Gastrocnemius medialis (tissue), 4 donors: Measurements from ENCODE around the gene BLOC1S4.

Experiments
- CTCF ChIP-seq, 5 experiments: fragments of 450-650 bp in 3 of 5; fragments of 200-600 bp in 2 of 5; sonication (generic) in 2 of 5; IDR thresholded peaks in 4 of 5; conservative IDR thresholded peaks in 1 of 5; 1 replicate in 4 of 5; 2 replicates in 1 of 5; pipeline ENCODE4 v1.5.1; 2016 to 2019; ENCODE audit warnings: antibody characterized with exemption in 5 of 5, mild to moderate bottlenecking in 3 of 5, moderate library complexity in 3 of 5
- POLR2A ChIP-seq, 2 donors: fragments of 450-650 bp; IDR thresholded peaks; one replicate each; pipeline ENCODE4 v1.6.1; 2017; ENCODE audit warnings: antibody characterized with exemption in 2 of 2, mild to moderate bottlenecking in 2 of 2, moderate library complexity in 2 of 2

GRCh38 chr4:6742989-6743388 lies 27.0 kb downstream of the BLOC1S4 start:
- TF ChIP-seq CTCF (IDR thresholded peaks at IDR 0.05 in 4 of 5, conservative IDR thresholded peaks at IDR 0.05 in 1 of 5), result no peak
- TF ChIP-seq POLR2A (IDR thresholded peaks at IDR 0.05), result no peak
